ENCODE data around the gene OSBPL6. TPM values are rescaled to one million over a fixed set of nuclear protein-coding genes. Genes with fewer than 3 reads are reported as not detected.
"Not testable (repeated sequence)": the region's sequence is repeated elsewhere in the genome, so short reads cannot be mapped to it uniquely, and the experiment has no call there.

OSBPL6 gene
- 9.6 and 11.9 TPM in 2 replicates for total RNA-seq (2014; rRNA removed; shearing (Covaris generic))
- polyA plus RNA-seq (2014; cell fraction: nucleus; rRNA removed), result 5.6 and 9.9 TPM in 2 replicates

GRCh38 chr2:178193823-178194599, at the start of gene OSBPL6:
TSS of gene OSBPL6 (plus strand) at chr2:178194512. CDS start at chr2:178306185, 111,673 bp downstream.
- peak; percentile 82 for DNase-seq (ENCODE audit: extremely low read depth, low read depth)

DNA sequence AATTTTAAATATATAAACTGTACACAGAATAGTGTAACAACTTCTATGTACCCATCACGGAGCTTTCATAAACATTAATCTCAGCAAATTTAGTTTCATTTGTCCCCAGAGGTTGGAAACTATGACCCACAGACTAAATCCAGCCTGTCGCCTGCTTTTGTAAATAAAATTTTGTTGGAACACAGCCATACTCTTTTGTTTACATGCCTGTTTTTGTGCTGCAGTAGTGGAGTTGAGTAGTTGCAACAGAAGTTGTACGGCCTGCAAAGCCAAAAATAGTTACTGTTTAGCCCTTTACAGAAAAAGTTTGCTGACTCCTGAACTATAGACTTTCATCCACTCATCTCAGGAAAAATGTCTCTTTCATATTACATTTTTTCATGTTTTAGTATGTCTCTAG, 42.3 kb upstream of the OSBPL6 start:
- DNase-seq (ENCODE audit: extremely low read depth, low read depth), result no peak

- no peak for DNase-seq (ENCODE audit: extremely low read depth, low read depth)
These were observed 41.8 kb upstream of the OSBPL6 start for GRCh38 chr2:178152542-178152941.

- no peak for DNase-seq (ENCODE audit: extremely low read depth, low read depth)
These were observed 41.3 kb upstream of the OSBPL6 start for GRCh38 chr2:178152977-178153376.

DNA sequence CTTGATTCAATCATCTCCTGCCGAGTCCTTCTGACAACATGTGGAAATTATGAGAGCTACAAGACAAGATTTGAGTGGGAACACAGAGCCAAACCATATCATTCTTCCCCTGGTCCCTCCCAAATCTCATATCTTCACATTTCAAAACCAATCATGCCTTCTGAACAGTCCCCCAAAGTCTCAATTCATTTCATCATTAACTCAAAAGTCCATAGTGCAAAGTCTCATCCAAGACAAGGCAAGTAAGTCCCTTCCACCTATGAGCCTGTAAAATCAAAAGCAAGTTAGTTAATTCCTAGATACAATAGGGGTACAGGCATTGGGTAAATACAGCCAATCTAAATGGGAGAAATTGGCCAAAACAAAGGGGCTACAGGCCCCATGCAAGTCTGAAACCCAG, 40.4 kb upstream of the OSBPL6 start:
- not testable (repeated sequence) for DNase-seq (ENCODE audit: extremely low read depth, low read depth)

DNA sequence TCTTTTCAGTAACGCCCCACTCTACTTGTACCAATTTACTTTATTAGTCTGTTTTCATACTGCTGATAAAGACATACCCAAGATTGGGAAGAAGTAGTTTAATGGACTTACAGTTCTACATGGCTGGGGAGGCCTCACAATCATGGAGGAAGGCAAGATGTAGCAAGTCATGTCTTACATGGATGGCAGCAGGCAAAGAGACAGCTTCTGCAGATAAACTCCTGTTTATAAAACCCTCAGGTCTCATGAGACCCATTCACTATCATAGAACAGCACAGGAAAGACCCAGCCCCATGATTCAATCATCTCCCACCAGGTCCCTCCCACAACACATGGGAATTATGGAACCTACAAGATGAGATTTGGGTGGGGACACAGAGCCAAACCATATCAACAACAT, 38.8 kb upstream of the OSBPL6 start:
- no peak for DNase-seq (ENCODE audit: extremely low read depth, low read depth)

- DNase-seq (ENCODE audit: extremely low read depth, low read depth), result no peak
These were observed 36.7 kb upstream of the OSBPL6 start for GRCh38 chr2:178157574-178157973.

GRCh38 chr2:178159966-178160365, 34.3 kb upstream of the OSBPL6 start:
- DNase-seq (ENCODE audit: extremely low read depth, low read depth), result no peak

- no peak for DNase-seq (ENCODE audit: extremely low read depth, low read depth)
These were observed 33.7 kb upstream of the OSBPL6 start for GRCh38 chr2:178160601-178161000.

- DNase-seq (ENCODE audit: extremely low read depth, low read depth), result no peak
These were observed 30.9 kb upstream of the OSBPL6 start for GRCh38 chr2:178163395-178163794.

DNA sequence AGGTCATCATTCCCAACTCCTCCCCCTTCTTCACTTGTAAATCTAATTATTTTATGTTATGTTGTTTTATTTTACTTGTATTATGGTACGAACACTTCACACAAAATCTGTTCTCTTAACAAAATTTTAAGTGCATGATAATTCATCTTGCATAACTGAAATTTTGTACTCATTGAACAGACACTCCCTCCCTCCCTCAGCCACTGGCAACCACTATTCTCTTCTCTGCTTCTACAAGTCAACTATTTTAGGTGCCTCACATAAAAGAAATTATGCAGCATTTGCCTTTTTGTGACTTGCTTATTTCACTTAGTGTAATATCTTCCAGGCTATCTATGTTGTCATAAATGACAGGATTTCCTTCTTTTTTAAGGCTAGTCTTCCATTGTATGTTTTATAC, 30.4 kb upstream of the OSBPL6 start:
- DNase-seq (ENCODE audit: extremely low read depth, low read depth), result no peak

GRCh38 chr2:178173657-178174056, 20.7 kb upstream of the OSBPL6 start:
- no peak for DNase-seq (ENCODE audit: extremely low read depth, low read depth)

DNA sequence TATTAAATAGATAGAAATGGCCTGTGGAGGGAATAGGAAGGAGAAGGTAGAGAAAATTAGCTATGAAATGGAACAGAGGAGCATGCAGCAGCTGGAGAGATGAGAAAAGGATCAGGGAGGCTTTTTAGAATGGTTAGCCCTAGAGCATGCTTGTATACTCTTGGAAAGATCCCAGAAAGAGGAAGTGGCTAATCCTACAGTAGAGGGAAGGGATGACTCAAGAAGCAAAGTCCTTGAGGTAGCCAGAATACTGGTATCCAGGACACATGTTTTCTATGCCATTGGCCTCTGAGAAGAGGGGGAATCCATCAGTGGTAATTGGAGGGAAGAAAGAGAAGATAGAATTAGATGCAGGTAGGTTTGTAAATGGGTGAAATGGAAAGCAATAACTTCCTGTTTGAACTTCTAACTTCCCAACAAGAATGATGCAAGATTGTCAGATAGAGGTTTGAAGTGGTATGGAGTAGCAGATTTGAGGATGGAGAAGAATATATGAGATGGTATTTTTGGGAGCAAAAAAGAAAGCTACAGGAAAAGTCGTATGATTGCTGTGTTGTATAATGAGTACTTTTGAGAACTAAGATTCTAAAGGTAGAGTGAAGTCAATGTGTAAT, 17.1 kb upstream of the OSBPL6 start:
- DNase-seq (ENCODE audit: extremely low read depth, low read depth), result no peak

GRCh38 chr2:178180648-178181047, 13.7 kb upstream of the OSBPL6 start:
- DNase-seq (ENCODE audit: extremely low read depth, low read depth), result not testable (repeated sequence)

DNA sequence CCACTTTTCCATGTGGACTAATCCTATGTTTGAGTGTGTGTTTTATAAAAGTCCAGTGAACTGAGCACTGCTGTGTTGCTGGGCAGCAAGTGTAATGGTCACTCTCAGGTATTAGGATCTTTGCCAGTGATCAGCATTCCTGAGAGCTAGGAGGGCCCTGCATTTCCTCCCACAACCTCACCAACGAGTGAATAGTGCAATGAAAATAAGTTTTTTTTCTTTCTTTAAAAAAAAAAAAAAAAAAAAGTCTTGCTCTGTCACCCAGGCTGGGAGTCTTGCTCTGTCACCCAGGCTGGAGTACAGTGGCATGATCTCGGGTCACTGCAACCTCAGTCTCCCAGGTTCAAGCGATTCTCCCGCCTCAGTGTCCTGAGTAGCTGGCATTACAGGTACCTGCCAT, 6.5 kb upstream of the OSBPL6 start:
- DNase-seq (ENCODE audit: extremely low read depth, low read depth), result no peak

GRCh38 chr2:178188466-178188865, 5.8 kb upstream of the OSBPL6 start:
- no peak for DNase-seq (ENCODE audit: extremely low read depth, low read depth)

DNA sequence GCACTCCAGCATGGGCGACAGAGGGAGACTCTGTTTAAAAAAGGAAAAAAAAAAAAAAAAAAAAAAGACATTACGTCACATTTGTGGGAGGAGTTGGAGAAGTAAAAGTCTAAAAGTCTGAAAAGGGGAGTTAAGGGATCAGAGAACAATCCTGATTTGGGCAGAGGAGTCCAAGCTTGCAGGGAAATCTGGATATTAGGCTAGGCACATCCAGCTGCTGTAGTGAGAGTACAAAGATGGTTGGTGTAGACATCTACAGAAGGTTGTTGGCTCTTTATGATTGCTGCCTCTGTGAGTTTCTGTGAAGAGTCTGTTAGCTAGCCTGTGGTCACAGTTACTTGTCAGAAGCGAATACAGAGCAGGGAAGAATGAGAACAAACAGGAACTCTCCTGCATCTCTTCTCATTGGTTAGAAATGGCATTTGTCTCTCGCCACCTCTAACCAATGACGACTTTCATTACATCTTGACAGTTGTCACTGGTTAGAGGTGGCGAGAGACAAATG, 3.3 kb upstream of the OSBPL6 start:
- DNase-seq (ENCODE audit: extremely low read depth, low read depth), result no peak

DNA sequence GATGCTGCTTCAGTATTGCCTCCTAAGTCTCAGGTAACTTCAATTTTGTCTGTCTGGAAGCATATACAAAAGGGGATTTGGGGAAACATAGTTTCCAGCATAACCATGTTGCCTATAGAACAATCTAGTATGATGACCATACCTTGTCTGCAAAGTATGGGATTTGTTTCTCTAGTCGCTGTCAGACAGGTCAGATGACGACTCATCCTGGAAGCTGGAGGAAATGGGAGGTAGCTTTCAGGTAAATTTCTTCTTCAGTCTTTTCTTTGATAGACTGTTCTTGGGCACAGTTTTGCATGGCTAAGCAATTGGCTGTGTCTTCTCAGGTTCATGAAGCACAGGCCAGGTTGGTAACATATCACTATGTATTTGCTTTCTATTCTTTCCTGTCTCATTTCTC, 2.8 kb upstream of the OSBPL6 start:
- no peak for DNase-seq (ENCODE audit: extremely low read depth, low read depth)

DNA sequence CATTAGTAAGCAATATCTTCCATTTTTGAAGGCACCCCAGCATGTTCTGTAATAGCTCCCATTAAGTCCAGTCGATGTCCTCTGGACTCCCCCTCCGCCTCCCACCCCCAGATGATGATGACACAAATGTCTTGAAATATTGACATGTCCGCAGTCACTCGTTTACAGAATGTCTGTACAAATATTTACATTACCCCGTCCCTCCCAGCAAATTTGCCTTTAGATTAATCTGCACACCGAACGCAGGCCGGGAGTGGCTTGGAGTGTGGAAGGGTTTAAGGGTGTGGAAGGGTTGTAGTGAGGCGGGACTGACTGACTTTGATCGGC, 853 bp upstream of the OSBPL6 start:
- no peak for DNase-seq (ENCODE audit: extremely low read depth, low read depth)

GRCh38 chr2:178194600-178195389, 483 bp downstream of the OSBPL6 start:
- DNase-seq (ENCODE audit: extremely low read depth, low read depth), result peak; percentile 35

DNA sequence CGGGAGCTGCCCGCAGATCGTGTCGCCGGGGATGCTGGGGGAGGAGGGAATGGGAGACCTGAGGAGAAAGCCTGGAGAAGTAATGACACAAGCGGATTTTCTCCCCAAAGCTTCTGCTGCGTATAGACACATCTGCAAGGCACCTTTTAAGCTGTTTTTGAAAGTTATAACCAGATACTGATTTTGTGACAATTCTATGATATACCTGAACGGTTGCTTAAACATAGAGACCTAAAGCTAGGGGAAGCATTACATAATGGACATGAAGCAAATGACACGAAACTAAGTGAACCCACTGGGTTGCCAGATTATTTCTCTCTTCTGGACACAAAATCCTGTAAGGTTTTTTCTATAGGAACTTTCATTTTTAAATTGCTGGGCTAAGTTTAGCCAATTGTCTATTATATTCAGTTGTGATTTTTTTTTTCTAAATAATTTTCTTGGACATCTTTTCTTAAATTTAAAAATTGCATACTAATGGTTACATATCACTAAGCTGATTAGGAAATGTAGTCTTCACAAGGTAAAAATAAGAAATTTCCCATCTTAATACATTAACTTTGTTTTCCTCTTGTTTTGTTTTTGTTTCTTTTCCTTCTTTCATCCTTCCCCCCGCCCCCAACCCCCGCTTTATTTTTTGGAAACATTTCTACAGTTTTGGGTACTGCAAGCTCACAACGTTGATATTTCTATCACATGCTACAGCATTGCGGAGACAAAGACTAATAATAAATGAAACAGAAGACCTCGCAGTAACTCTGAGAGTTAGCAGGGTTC, 1.3 kb downstream of the OSBPL6 start:
- DNase-seq (ENCODE audit: extremely low read depth, low read depth), result no peak

Data from NCI-H460 (cell line).